ENCODE results near the gene FIBCD1. TPM values are rescaled to one million over a fixed set of nuclear protein-coding genes. Genes with fewer than 3 reads are reported as not detected.

FIBCD1 gene
- total and polyA plus RNA-seq, 12 donors, result 0.11 to 55.7 (median 18.3) TPM

- TF ChIP-seq, protein P1, sequence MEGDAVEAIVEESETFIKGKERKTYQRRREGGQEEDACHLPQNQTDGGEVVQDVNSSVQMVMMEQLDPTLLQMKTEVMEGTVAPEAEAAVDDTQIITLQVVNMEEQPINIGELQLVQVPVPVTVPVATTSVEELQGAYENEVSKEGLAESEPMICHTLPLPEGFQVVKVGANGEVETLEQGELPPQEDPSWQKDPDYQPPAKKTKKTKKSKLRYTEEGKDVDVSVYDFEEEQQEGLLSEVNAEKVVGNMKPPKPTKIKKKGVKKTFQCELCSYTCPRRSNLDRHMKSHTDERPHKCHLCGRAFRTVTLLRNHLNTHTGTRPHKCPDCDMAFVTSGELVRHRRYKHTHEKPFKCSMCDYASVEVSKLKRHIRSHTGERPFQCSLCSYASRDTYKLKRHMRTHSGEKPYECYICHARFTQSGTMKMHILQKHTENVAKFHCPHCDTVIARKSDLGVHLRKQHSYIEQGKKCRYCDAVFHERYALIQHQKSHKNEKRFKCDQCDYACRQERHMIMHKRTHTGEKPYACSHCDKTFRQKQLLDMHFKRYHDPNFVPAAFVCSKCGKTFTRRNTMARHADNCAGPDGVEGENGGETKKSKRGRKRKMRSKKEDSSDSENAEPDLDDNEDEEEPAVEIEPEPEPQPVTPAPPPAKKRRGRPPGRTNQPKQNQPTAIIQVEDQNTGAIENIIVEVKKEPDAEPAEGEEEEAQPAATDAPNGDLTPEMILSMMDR (IDR thresholded peaks at IDR 0.05), result peak in 5 of 6 experiments; percentile 26 to 44 (median 38)
- no peak for TF ChIP-seq POLR2A (IDR thresholded peaks at IDR 0.05)
- intact Hi-C loops (cut with DNase I), result no loop called here
- peak overlapping the region in 1 of 4 donors; percentile 26 for H3K4me3 ChIP-seq
- H3K9me3 ChIP-seq (replicated peaks in 1 of 3), result no peaks in the 10 kb centered on the region
- DNase-seq, result peak in 5 of 7 donors; percentile 33 to 61 (median 45)
- H3K4me1 ChIP-seq (replicated peaks in 1 of 2), result no peaks in the 10 kb centered on the region
- peaks cover 0 to 26% of the 10 kb centered on the region in 2 donors for H3K36me3 ChIP-seq (replicated peaks in 1 of 2)
- H3K27ac ChIP-seq, result peak overlapping the region in 2 of 5 donors; percentile 34 to 41
- no peaks in the 10 kb centered on the region for H3K27me3 ChIP-seq
- WGBS, 4 donors, result 60 to 73% (median 64%) methylated on average over 14 to 34 of the region's 34 CpGs
Measured at GRCh38 chr9:130893341-130894101, 45.5 kb downstream of the FIBCD1 start.

DNA sequence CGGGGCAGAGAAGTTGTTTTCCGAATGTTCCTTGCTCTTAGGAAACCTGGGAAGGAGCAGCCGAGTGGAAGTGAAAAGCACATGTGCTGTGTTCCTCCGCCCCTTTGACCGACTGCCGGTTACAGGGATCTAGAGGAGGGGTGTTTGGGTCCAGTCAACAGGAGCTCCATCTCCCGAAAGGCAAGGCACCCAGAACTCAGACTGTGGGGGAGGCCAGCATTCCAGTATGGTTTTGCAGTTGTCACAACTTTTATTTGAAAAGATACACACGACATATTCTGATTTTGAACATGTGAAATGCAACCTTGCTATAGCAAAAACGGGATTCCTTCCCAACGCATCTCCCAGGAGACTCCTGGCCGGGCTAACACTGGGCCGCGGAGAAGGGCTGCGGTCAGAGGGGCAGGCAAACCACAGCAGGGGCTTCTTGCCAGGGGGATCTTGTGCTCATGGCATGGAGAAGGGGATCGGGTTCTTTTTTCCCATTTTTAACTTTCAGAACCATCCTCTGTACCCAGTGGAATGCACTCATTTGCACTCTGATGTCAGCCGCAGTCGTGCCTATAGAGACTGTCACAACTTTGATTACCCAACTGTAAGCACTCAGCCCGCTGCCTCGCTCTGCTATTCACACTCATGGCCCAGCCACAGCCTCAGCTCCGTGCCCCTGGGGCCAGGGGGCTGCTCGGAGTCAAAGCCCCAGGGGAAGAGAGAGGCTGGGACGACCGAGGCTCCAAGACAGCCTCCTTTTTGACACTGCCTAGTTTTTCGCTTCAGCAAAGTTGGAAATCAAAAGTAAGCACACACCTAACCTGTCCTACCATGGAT is 46.4 kb downstream of the FIBCD1 start:
- WGBS, 4 donors, result 82 to 92% (median 89%) methylated on average over 23 to 24 of the region's 24 CpGs

GRCh38 chr9:130891688-130892476 is 47.2 kb downstream of the FIBCD1 start:
- no peak for TF ChIP-seq POLR2A (IDR thresholded peaks at IDR 0.05)
- TF ChIP-seq, protein P1 (IDR thresholded peaks at IDR 0.05), result no peak
- no peaks in the 10 kb centered on the region for H3K4me1 ChIP-seq (replicated peaks in 1 of 2)
- H3K27ac ChIP-seq, result no peak overlapping the region
- DNase-seq, result no peak
- no peaks in the 10 kb centered on the region for H3K9me3 ChIP-seq (replicated peaks in 1 of 3)
- H3K4me3 ChIP-seq, result no peak overlapping the region
- peaks cover 0 to 42% of the 10 kb centered on the region in 2 donors for H3K36me3 ChIP-seq (replicated peaks in 1 of 2)
- intact Hi-C loops (cut with DNase I), result no loop called here
- 87 to 100% (median 90%) methylated on average over 4 to 18 of the region's 18 CpGs for WGBS, 4 donors
- H3K27me3 ChIP-seq, result no peaks in the 10 kb centered on the region

More for the DNA sequence above, 46.4 kb downstream of the FIBCD1 start:
- H3K4me1 ChIP-seq (replicated peaks in 1 of 2), result no peaks in the 10 kb centered on the region
- H3K27me3 ChIP-seq, result no peaks in the 10 kb centered on the region
- H3K27ac ChIP-seq, result peak overlapping the region in 1 of 5 donors; percentile 34
- H3K4me3 ChIP-seq, result no peak overlapping the region
- TF ChIP-seq POLR2A (IDR thresholded peaks at IDR 0.05), result no peak
- TF ChIP-seq, protein P1 (IDR thresholded peaks at IDR 0.05), result no peak
- intact Hi-C loops (cut with DNase I), result no loop called here
- no peak for DNase-seq
- peaks cover 0 to 34% of the 10 kb centered on the region in 2 donors for H3K36me3 ChIP-seq (replicated peaks in 1 of 2)
- H3K9me3 ChIP-seq (replicated peaks in 1 of 3), result no peaks in the 10 kb centered on the region
